HG03108 (cell line): ENCODE results near the gene SLC38A6.
A peak's percentile ranks its signal among the peaks of the same experiment; 100 is the strongest.
"Not testable (repeated sequence)": the region's sequence is repeated elsewhere in the genome, so short reads cannot be mapped to it uniquely, and the experiment has no call there.

Experiments
- ATAC-seq: cut with Tn5 transposase; IDR thresholded peaks from one replicate; pipeline ENCODE4 v1.9.1; 2021; ENCODE audit warnings: moderate library complexity; ENCODE audit not compliant: unreplicated experiment

The SLC38A6 gene

GRCh38 chr14:61048640-61049039 lies 67.6 kb downstream of the SLC38A6 start:
- ATAC-seq, result no peak

GRCh38 chr14:61050417-61050816 lies 69.4 kb downstream of the SLC38A6 start:
- ATAC-seq, result no peak

- ATAC-seq, result no peak
Measured at GRCh38 chr14:61051051-61051450, 70.0 kb downstream of the SLC38A6 start.

- ATAC-seq, result no peak
Measured at GRCh38 chr14:61051621-61052020, 70.6 kb downstream of the SLC38A6 start.

GRCh38 chr14:61063461-61063860 lies 82.4 kb downstream of the SLC38A6 start:
- ATAC-seq, result no peak

GRCh38 chr14:61064210-61064609 lies 83.2 kb downstream of the SLC38A6 start:
- ATAC-seq, result no peak

GRCh38 chr14:61064856-61065255 lies 83.8 kb downstream of the SLC38A6 start:
- ATAC-seq, result no peak

GRCh38 chr14:61065656-61066055 lies 84.6 kb downstream of the SLC38A6 start:
- no peak for ATAC-seq

- not testable (repeated sequence) for ATAC-seq
Measured at GRCh38 chr14:61072442-61072841, 91.4 kb downstream of the SLC38A6 start.

GRCh38 chr14:61074852-61075251 lies 93.8 kb downstream of the SLC38A6 start:
- no peak for ATAC-seq

- ATAC-seq, result no peak
Measured at GRCh38 chr14:61076556-61076955, 95.5 kb downstream of the SLC38A6 start.

- no peak for ATAC-seq
Measured at GRCh38 chr14:61077437-61077836, 96.4 kb downstream of the SLC38A6 start.

GRCh38 chr14:61077951-61078720 lies 97.1 kb downstream of the SLC38A6 start:
- no peak for ATAC-seq

GRCh38 chr14:61080591-61081010 lies 99.6 kb downstream of the SLC38A6 start:
- ATAC-seq, result peak; percentile 83

GRCh38 chr14:61088081-61088480 lies 107.0 kb downstream of the SLC38A6 start:
- no peak for ATAC-seq

- no peak for ATAC-seq
Measured at GRCh38 chr14:61089126-61089750, 108.2 kb downstream of the SLC38A6 start.

- no peak for ATAC-seq
Measured at GRCh38 chr14:61090432-61091216, 109.6 kb downstream of the SLC38A6 start.

- no peak for ATAC-seq
Measured at GRCh38 chr14:61091657-61092273, 110.7 kb downstream of the SLC38A6 start.

- ATAC-seq, result not testable (repeated sequence)
Measured at GRCh38 chr14:61098096-61098495, 117.1 kb downstream of the SLC38A6 start.

GRCh38 chr14:61098721-61099120 lies 117.7 kb downstream of the SLC38A6 start:
- ATAC-seq, result no peak

GRCh38 chr14:61099216-61099835 lies 118.3 kb downstream of the SLC38A6 start:
- no peak for ATAC-seq
